Vagina (tissue), 2 donors: ENCODE data around the gene DOK7.

Experiments
- CTCF ChIP-seq, 3 experiments: fragments of 450-650 bp in 2 of 3; fragments of 200-600 bp in 1 of 3; sonication (generic) in 1 of 3; IDR thresholded peaks; one replicate each; pipeline ENCODE4 v1.5.1; 2017 to 2019; ENCODE audit warnings: antibody characterized with exemption in 3 of 3, mild to moderate bottlenecking in 2 of 3, moderate library complexity in 2 of 3
- POLR2A ChIP-seq, 2 donors: fragments of 450-650 bp; IDR thresholded peaks; one replicate each; pipeline ENCODE4 v1.6.1; 2017; ENCODE audit warnings: antibody characterized with exemption in 2 of 2, mild to moderate bottlenecking in 2 of 2, moderate library complexity in 2 of 2
- POLR2AphosphoS5 ChIP-seq, 2 donors: sonication (generic); formaldehyde crosslinking; IDR thresholded peaks; one replicate each; pipeline ENCODE4 v1.9.0; 2017; ENCODE audit warnings: antibody characterized with exemption in 2 of 2, mild to moderate bottlenecking in 2 of 2, low read depth in 1 of 2; ENCODE audit not compliant: insufficient read depth in 1 of 2

- no peak for TF ChIP-seq CTCF (IDR thresholded peaks at IDR 0.05)
- TF ChIP-seq POLR2A (IDR thresholded peaks at IDR 0.05): no peak
- no peak for TF ChIP-seq POLR2AphosphoS5 (IDR thresholded peaks at IDR 0.05; ENCODE audit: insufficient read depth in 1 of 2, low read depth in 1 of 2)
Observed at GRCh38 chr4:3473181-3473950, 10.3 kb downstream of the DOK7 start.
